ENCODE results near the gene KAZN. TPM values are rescaled to one million over a fixed set of nuclear protein-coding genes. Genes with fewer than 3 reads are reported as not detected.
A peak's percentile ranks its signal among the peaks of the same experiment; 100 is the strongest.

The KAZN gene
- polyA plus RNA-seq, 1 of the 3 experiments (the other 2 are of a cell fraction): 6.8 TPM

GRCh38 chr1:15139654-15140350, 541.3 kb downstream of the KAZN start:
- H3K9ac ChIP-seq: no peak overlapping the region
- CTCF ChIA-PET: interaction anchor here (0.7 to 5.6 kb wide), 5 partner anchors 9 to 184 kb away, joined by 3 to 70 read pairs (median 5); partner anchors contain the start of gene TMEM51
- H3K4me1 ChIP-seq (ENCODE audit: control insufficient read depth in 1 of 2, insufficient read depth in 2 of 2, low read depth in 1 of 2, low read length in 1 of 2): peaks cover 3 to 31% of the 10 kb centered on the region in 2 experiments; a peak in 3 of 4 replicates
- no peaks in the 10 kb centered on the region for H3K27me3 ChIP-seq (ENCODE audit: insufficient read depth)
- H3K4me3 ChIP-seq (ENCODE audit: low read depth in 2 of 2, low read length in 1 of 2): no peak overlapping the region
- 33% methylated on average over 11 of the region's 15 CpGs for WGBS (ENCODE audit: low lambda C conversion rate)
- no peaks in the 10 kb centered on the region for H3K36me3 ChIP-seq (replicated peaks in 1 of 2; ENCODE audit: control insufficient read depth in 1 of 2, insufficient read depth in 2 of 2, low read length in 1 of 2)
- H3K79me2 ChIP-seq (ENCODE audit: insufficient read depth): no peaks in the 10 kb centered on the region
- POLR2A ChIA-PET: interaction anchor here (0.7 to 6.9 kb wide), 5 partner anchors 11 to 64 kb away, joined by 3 to 88 read pairs (median 3); partner anchors contain the start of gene TMEM51
- peak in 1 of 2 experiments; percentile 87; a peak in 2 of 4 replicates for TF ChIP-seq EP300 (IDR thresholded peaks at IDR 0.05; ENCODE audit: borderline replicate concordance in 1 of 2, low read depth in 1 of 2, low read length in 1 of 2)
- peak; percentile 96 for TF ChIP-seq GATA2 (CRISPR knock-in tag; IDR thresholded peaks at IDR 0.05)
- TF ChIP-seq RAD21 (IDR thresholded peaks at IDR 0.05; ENCODE audit: low read length): peak; percentile 18
- TF ChIP-seq NFIC (IDR thresholded peaks at IDR 0.05; ENCODE audit: borderline replicate concordance): no peak
- TF ChIP-seq TAF1 (IDR thresholded peaks at IDR 0.05; ENCODE audit: borderline replicate concordance, low read depth, low read length): no peak
- TF ChIP-seq MEF2A (IDR thresholded peaks at IDR 0.05; ENCODE audit: borderline replicate concordance, low read depth): no peak
- no peak for TF ChIP-seq ZBTB33 (IDR thresholded peaks at IDR 0.05; ENCODE audit: borderline replicate concordance, low read depth)
- peak; percentile 95 for TF ChIP-seq FOXJ3 (CRISPR knock-in tag; IDR thresholded peaks at IDR 0.05)
- TF ChIP-seq RFX5 (IDR thresholded peaks at IDR 0.05; ENCODE audit: low read length): peak; percentile 80
- TF ChIP-seq, protein P1, sequence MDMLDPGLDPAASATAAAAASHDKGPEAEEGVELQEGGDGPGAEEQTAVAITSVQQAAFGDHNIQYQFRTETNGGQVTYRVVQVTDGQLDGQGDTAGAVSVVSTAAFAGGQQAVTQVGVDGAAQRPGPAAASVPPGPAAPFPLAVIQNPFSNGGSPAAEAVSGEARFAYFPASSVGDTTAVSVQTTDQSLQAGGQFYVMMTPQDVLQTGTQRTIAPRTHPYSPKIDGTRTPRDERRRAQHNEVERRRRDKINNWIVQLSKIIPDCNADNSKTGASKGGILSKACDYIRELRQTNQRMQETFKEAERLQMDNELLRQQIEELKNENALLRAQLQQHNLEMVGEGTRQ (IDR thresholded peaks at IDR 0.05; ENCODE audit: borderline replicate concordance, low read depth, low read length): no peak
- 0 out of 2 replicates have a peak, but pooled peaks have one; percentile 17 for TF ChIP-seq TEAD4 (IDR thresholded peaks at IDR 0.05; ENCODE audit: borderline replicate concordance, insufficient read depth)
- TF ChIP-seq, protein P2, sequence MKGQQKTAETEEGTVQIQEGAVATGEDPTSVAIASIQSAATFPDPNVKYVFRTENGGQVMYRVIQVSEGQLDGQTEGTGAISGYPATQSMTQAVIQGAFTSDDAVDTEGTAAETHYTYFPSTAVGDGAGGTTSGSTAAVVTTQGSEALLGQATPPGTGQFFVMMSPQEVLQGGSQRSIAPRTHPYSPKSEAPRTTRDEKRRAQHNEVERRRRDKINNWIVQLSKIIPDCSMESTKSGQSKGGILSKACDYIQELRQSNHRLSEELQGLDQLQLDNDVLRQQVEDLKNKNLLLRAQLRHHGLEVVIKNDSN (IDR thresholded peaks at IDR 0.05; ENCODE audit: borderline replicate concordance, low read depth): no peak
- TF ChIP-seq CHD2 (IDR thresholded peaks at IDR 0.05; ENCODE audit: low read length, partially characterized antibody): peak; percentile 74
- TF ChIP-seq TCF12 (IDR thresholded peaks at IDR 0.05): peak; percentile 64
- TF ChIP-seq MXI1 (IDR thresholded peaks at IDR 0.05; ENCODE audit: low read depth, low read length): peak; percentile 41; the same call in 1 of the 2 replicates
- TF ChIP-seq RCOR1 (IDR thresholded peaks at IDR 0.05; ENCODE audit: low read length): peak; percentile 97
- no peak for TF ChIP-seq GABPA (IDR thresholded peaks at IDR 0.05; ENCODE audit: low read depth)
- peak overlapping the region in 1 of 2 experiments; percentile 97; a peak in 3 of 4 replicates for H3K27ac ChIP-seq (ENCODE audit: low read depth in 2 of 2, low read length in 1 of 2)
- no peaks in the 10 kb centered on the region for H3F3A ChIP-seq (replicated peaks; ENCODE audit: insufficient read depth)
- no peaks in the 10 kb centered on the region for H4K20me1 ChIP-seq (ENCODE audit: insufficient read depth)
- H2AFZ ChIP-seq (ENCODE audit: low read depth): no peak overlapping the region
- DNase-seq: peak; percentile 80
- H3K4me2 ChIP-seq: peak overlapping the region; percentile 33; the same call in 1 of the 2 replicates
- H3K9me2 ChIP-seq: no peaks in the 10 kb centered on the region
- H3K9me3 ChIP-seq: no peaks in the 10 kb centered on the region
